Measurements from ENCODE around the gene VPS39. TPM values are rescaled to one million over a fixed set of nuclear protein-coding genes. Genes with fewer than 3 reads are reported as not detected.

Gene VPS39
- total RNA-seq, 4 donors from 2014 or later: 133 to 264 (median 205) TPM

DNA sequence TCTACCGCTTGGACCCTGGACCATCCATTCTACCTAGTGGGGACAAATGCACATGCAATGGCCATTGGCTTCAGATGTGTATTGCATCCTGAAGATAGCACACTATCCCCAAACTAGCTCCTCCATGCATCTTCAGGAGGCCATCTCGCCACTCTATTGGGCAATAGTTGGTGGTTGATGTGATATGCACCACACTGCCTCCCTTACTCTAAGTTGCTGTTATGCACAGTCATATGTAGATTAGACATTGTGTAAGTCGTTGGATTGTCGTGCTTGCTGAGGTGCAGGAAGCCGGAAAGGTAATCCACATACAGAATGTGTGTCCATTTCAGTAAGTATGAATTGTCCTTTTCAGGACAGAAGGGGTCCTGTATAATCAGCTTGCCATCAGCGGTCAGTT is 87.1 kb downstream of the VPS39 start:
- TF ChIP-seq CTCF (IDR thresholded peaks at IDR 0.05) (no peak), EP300 (IDR thresholded peaks at IDR 0.05) (no peak), POLR2A (IDR thresholded peaks at IDR 0.05) (no peak)
- WGBS, 2 donors: 87 to 91% methylated on average over 6 of the region's 6 CpGs
- H3K4me3 ChIP-seq: no peak overlapping the region

GRCh38 chr15:42120285-42120684 is 87.8 kb downstream of the VPS39 start:
- Histone ChIP-seq H3K4me3 (no peak overlapping the region), H3K27me3 (no peaks in the 10 kb centered on the region), H3K9me3 (peaks cover 0 to 3% (median 0%) of the 10 kb centered on the region in 4 donors), H3K27ac (no peak overlapping the region), H3K4me1 (no peaks in the 10 kb centered on the region), H3K36me3 (no peaks in the 10 kb centered on the region)
- DNase-seq (ENCODE audit: low spot score in 2 of 2): no peak
- no peak for TF ChIP-seq EP300 (IDR thresholded peaks at IDR 0.05)
- no peak for TF ChIP-seq POLR2A (IDR thresholded peaks at IDR 0.05)
- 83 to 88% methylated on average over 1 of the region's 1 CpG for WGBS, 2 donors

More for the DNA sequence above, 87.1 kb downstream of the VPS39 start:
- H3K27ac ChIP-seq: no peak overlapping the region
- no peaks in the 10 kb centered on the region for H3K4me1 ChIP-seq
- H3K9me3 ChIP-seq: peaks cover 0 to 3% (median 0%) of the 10 kb centered on the region in 4 donors
- no peaks in the 10 kb centered on the region for H3K27me3 ChIP-seq
- DNase-seq (ENCODE audit: low spot score in 2 of 2): no peak
- no peaks in the 10 kb centered on the region for H3K36me3 ChIP-seq

GRCh38 chr15:42119446-42119760 is 88.7 kb downstream of the VPS39 start:
- Histone ChIP-seq H3K27ac (no peak overlapping the region), H3K4me1 (no peaks in the 10 kb centered on the region), H3K36me3 (no peaks in the 10 kb centered on the region), H3K27me3 (no peaks in the 10 kb centered on the region), H3K4me3 (no peak overlapping the region), H3K9me3 (peaks cover 0 to 3% (median 0%) of the 10 kb centered on the region in 4 donors)
- no peak for DNase-seq (ENCODE audit: low spot score in 2 of 2)
- TF ChIP-seq EP300 (IDR thresholded peaks at IDR 0.05) (no peak), POLR2A (IDR thresholded peaks at IDR 0.05) (no peak), CTCF (IDR thresholded peaks at IDR 0.05) (no peak)
- 29 to 47% methylated on average over 5 of the region's 5 CpGs for WGBS, 2 donors

DNA sequence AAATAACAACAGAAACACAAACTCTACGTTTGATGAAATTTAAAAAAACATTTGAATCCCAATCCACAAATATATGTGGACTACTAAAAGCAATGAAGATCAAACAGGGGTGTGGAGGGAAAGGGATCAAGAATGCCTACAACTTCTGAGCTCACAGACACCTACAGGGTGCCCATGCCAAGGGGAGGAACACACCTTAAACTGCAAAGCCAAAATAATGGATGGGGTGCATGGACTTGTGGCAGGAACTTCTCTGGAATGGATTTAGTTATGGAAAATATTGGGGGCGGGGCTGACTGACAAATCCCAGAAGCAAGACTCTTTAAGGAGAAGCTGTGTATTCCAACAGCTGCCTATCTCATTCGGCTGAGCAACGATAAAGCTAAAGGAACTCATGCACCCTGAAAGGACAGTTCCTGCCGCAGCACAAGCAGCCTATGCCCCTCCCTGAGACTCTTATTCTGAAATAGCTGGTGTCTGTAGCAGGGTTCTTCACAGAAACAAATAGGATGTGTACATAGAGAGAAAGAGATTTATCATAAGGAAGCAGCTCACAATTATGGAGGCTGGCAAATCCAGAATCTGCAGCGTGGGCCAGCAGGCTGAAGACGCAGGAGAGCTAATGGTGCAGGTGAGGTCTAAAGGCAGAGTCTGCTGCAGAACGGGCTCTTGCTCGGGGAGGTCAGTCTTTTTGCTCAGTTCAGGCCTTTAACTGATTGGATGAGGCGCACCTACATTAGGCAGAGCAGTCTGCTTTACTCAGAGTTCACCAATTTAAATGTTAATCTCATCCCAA is 89.3 kb downstream of the VPS39 start:
- Histone ChIP-seq H3K27me3 (no peaks in the 10 kb centered on the region), H3K27ac (no peak overlapping the region), H3K4me3 (no peak overlapping the region), H3K4me1 (no peaks in the 10 kb centered on the region), H3K36me3 (no peaks in the 10 kb centered on the region), H3K9me3 (peaks cover 0 to 3% (median 0%) of the 10 kb centered on the region in 4 donors)
- TF ChIP-seq POLR2A (IDR thresholded peaks at IDR 0.05) (no peak), CTCF (IDR thresholded peaks at IDR 0.05) (no peak), EP300 (IDR thresholded peaks at IDR 0.05) (no peak)
- DNase-seq (ENCODE audit: low spot score in 2 of 2): no peak
- WGBS, 2 donors: 12 to 36% methylated on average over 10 of the region's 10 CpGs

DNA sequence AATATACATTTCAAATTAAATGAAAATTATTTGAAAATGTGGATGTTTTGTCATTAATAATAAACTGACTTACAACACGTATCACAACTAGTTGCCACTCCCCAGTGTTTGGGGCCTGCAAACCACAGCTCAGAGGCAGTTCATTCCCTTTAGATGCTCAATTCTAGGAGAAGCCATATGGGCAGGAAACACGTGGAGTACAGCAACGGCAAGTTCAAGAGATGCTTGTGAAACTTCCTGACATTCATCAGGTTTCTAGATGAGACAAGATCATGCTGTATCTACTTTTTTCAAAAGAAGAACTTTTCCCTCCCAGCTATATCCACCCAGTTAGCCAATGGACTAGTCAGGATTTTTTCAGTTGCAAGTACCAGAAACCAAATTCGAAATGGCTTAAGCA is 96.2 kb downstream of the VPS39 start:
- no peaks in the 10 kb centered on the region for H3K4me1 ChIP-seq
- no peak for DNase-seq (ENCODE audit: low spot score in 2 of 2)
- no peaks in the 10 kb centered on the region for H3K36me3 ChIP-seq
- TF ChIP-seq CTCF (IDR thresholded peaks at IDR 0.05) (no peak), POLR2A (IDR thresholded peaks at IDR 0.05) (no peak), EP300 (IDR thresholded peaks at IDR 0.05) (no peak)
- H3K9me3 ChIP-seq: peaks cover 0 to 6% (median 2%) of the 10 kb centered on the region in 4 donors
- H3K27ac ChIP-seq: no peak overlapping the region
- H3K27me3 ChIP-seq: no peaks in the 10 kb centered on the region
- no peak overlapping the region for H3K4me3 ChIP-seq
- 56 to 58% methylated on average over 4 of the region's 4 CpGs for WGBS, 2 donors
